SK-N-SH (cell line): ENCODE data around the gene VWA3B.

Experiments
- CTCF ChIP-seq: fragments of 200-600 bp; sonication (generic); IDR thresholded peaks from 2 replicates; pipeline ENCODE4 v1.6.1; 2017; ENCODE audit warnings: antibody characterized with exemption, mild to moderate bottlenecking, moderate library complexity
- EP300 ChIP-seq, 2 experiments: IDR thresholded peaks; 2 replicates each; pipeline versions ENCODE4 v1.4.0 to v1.6.1; 2012; ENCODE audit warnings: borderline replicate concordance in 1 of 2, low read depth in 1 of 2, low read length in 1 of 2
- JUND ChIP-seq: IDR thresholded peaks from 2 replicates; pipeline ENCODE4 v1.4.0; 2012
- MXI1 ChIP-seq: IDR thresholded peaks from 2 replicates; pipeline ENCODE4 v1.6.1; 2012; ENCODE audit warnings: mild to moderate bottlenecking, low read depth, low read length, improper control_type of control experiment
- RFX5 ChIP-seq: IDR thresholded peaks from 2 replicates; pipeline ENCODE4 v1.6.1; 2012; ENCODE audit warnings: mild to moderate bottlenecking, improper control_type of control experiment, low read length
- TAF1 ChIP-seq: IDR thresholded peaks from 2 replicates; pipeline ENCODE4 v1.6.1; 2012; ENCODE audit warnings: low read depth, mild to moderate bottlenecking, low read length, moderate library complexity, borderline replicate concordance
- ZBTB33 ChIP-seq: IDR thresholded peaks from 2 replicates; pipeline ENCODE4 v1.4.0; 2012; ENCODE audit warnings: low read depth, borderline replicate concordance

- TF ChIP-seq CTCF (no peak), RFX5 (no peak), TAF1 (no peak), EP300 (IDR thresholded peaks at IDR 0.05; ENCODE audit: borderline replicate concordance in 1 of 2, low read depth in 1 of 2, low read length in 1 of 2) (no peak), ZBTB33 (no peak), MXI1 (no peak), JUND (no peak)
Observed at GRCh38 chr2:98298683-98299164, 211.8 kb downstream of the VWA3B start.
